ENCODE data around the gene NTSR1.

DNA sequence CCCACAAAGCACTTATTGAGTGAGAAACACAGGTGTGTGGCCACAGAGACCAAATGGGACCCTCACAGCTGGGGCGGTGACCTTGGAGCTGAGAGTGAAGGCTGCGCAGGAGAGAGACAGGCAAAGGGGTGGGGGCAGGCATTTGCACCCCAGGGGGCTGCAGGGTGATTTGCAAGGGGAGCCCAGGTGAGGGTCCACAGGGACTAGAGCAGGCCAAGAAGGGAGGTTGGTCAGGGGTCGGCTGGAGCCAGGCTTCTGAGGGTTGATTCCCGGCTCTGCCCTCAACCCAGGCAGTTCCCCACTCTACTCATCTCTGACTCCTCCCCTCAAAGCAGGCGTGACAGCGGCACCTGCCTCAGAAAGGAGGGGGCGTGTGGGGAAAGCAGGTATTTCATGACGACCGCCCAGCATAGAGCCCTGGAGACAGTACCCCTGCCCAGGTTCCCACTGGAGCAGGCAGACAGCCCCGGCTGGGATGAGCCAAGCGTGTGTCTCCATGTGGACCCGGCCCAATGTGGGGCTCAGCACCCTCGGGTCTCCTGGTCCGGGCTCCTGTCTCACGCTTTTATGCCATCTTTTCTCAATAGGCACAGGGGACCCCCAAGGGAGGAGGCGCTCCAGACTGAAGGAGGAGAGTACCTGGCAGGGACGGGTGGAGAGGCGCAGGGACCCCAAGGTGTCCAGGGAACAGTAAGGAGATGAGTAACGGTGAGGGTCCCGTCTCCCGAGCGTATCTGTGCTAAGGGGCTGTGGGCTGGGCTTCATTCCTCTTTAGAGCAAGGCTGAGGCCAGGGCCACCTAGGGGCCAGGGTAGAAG is 84.5 kb downstream of the NTSR1 start:
- TF ChIP-seq, protein P1, sequence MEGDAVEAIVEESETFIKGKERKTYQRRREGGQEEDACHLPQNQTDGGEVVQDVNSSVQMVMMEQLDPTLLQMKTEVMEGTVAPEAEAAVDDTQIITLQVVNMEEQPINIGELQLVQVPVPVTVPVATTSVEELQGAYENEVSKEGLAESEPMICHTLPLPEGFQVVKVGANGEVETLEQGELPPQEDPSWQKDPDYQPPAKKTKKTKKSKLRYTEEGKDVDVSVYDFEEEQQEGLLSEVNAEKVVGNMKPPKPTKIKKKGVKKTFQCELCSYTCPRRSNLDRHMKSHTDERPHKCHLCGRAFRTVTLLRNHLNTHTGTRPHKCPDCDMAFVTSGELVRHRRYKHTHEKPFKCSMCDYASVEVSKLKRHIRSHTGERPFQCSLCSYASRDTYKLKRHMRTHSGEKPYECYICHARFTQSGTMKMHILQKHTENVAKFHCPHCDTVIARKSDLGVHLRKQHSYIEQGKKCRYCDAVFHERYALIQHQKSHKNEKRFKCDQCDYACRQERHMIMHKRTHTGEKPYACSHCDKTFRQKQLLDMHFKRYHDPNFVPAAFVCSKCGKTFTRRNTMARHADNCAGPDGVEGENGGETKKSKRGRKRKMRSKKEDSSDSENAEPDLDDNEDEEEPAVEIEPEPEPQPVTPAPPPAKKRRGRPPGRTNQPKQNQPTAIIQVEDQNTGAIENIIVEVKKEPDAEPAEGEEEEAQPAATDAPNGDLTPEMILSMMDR (IDR thresholded peaks at IDR 0.05) = no peak
- no peak for TF ChIP-seq POLR2A (IDR thresholded peaks at IDR 0.05)

Measured in Peyer's patch (tissue), 4 donors.